Right ventricle myocardium superior (tissue), 1 donor: ENCODE data around the gene FUT8. TPM values are rescaled to one million over a fixed set of nuclear protein-coding genes. Genes with fewer than 3 reads are reported as not detected.

Source experiments
- ATAC-seq: fragments of 200-7000 bp; cut with Tn5 transposase; one replicate; pipeline ENCODE4 v1.9.1; 2020; ENCODE audit warnings: mild to moderate bottlenecking; ENCODE audit not compliant: poor library complexity
- DNase-seq: peaks from one replicate; pipeline ENCODE4 v3.0.0-alpha.2; 2020
- intact Hi-C: fragments of 100-400 bp; cut with DNase I; formaldehyde crosslinking; loops from one replicate; pipeline ENCODE4 v1.11.2; 2022
- total RNA-seq: library from RNA; stranded (reverse); fragmentation: NEBNext Ultra II Directional; extraction: Animal tissue kit (Norgen Biotek cat#: 25700); gene quantifications from one replicate; pipeline ENCODE4 v1.2.1, GENCODE V29; 2021
- donor health status: DM: no; HTN: yes; CAD: no; lungs with severe emphysema.

Gene FUT8
- total RNA-seq, 1 donor from 2014 or later: 9.9 TPM

DNA sequence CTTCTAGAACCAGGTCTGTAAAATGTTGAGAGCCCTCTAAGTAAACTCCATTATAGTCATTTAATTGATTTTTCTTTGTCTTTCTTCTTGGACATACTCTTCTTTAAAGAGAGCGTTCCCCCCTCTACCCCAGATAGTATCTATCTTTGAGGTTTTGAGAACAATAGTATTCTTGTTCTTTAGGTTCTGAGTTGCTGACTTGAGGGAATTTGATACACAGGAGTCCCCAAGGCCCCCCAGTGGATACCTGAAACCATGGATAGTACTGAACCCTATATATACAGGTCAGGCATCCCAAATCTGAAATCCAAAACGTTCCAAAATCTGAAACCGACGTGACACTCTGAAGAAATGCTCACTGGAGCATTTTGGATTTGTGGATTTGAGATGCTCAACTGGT is 65.5 kb downstream of the FUT8 start:
- intact Hi-C loops: no loop called here
- DNase-seq (no peak), ATAC-seq (no peak)

DNA sequence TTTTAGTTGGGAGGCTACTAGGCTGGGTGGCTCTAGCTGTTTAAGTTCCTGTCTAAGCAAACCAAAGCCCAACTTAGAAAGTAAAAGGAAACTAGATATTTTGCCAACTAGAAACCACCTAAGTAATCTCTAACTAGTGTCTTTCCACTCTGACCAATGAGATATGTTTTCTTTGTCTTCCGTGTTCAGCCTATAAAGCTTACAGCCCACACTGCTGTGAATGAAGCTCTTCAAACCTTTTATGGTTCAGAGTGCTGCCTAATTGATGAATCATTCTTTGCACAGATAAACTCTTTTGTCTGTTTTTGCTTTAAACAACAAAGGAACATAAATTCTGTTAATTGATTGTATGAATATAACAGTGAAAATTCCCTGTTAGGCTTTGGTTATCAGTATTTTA is 66.1 kb downstream of the FUT8 start:
- no peak for DNase-seq
- intact Hi-C loops: no loop called here
- ATAC-seq: no peak

DNA sequence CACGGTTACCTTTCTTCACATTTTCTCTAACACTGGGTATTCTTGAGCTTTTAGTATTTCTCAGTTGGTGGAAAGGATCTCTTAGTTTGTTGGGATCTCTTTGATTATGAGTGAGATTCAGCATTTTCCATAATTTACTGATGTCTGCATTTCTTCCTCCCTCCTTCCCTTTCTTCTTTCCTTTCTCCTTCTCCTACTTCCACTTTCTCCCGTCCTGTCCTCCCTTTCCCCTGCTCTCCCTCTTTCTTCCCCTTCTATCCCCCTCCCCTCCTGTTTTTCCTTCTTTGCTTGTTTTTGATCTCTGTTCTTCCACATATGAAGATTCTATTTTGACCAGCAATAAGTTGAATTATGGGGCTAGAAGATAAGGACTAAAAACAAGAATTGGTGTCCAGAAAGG is 66.9 kb downstream of the FUT8 start:
- intact Hi-C loops: no loop called here
- no peak for ATAC-seq

DNA sequence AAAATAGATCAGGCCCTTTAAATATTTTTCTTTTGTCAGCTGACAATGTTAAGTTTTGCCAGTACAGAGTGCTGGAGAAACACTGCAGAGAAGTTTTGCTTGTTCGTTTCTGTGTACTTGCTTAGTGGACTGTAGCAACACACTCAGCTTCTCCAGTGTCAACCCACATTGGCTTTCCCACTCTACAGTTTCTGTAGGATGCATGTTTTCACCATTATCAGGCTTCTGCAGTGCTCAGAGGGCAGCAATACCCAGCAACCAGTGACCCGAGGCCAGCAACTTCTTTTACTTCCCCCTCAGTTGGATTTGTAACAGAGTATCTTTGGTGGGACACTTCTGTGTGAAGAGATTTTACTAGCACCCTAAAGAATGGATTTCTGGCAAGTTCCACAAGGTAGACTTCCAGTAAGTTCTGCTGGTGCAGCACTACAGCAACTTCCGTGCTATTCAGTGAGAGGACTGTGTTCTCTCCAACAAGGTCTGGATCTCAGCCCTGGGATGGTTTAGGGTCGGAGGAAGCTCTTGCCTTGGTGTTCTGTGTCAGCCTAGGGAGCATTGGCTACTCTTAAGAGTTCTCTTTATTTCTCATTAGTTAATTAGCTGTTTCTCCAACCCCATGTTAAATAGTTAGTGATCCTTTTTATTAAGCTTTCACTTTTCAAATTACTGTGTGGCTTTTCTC is 70.4 kb downstream of the FUT8 start:
- ATAC-seq: no peak
- DNase-seq: no peak
- intact Hi-C loops: no loop called here

More for the DNA sequence above, 66.9 kb downstream of the FUT8 start:
- no peak for DNase-seq

DNA sequence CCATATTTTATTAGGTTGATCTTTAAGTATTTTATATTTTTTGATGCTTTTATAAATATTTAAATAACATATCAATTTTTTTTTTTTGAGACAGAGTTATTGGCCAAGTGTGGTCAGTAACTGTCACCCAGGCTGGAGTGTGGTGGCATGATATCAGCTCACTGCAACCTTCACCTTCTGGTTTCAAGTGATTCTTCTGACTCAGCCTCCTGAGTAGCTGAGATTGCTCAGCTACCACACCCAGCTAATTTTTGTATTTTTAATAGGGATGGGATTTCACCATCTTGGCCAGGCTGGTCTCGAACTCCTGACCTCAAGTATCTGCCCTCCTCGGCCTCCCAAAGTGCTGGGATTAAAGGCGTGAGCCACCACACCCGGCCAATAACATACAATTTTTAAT is 71.1 kb downstream of the FUT8 start:
- no peak for ATAC-seq

DNA sequence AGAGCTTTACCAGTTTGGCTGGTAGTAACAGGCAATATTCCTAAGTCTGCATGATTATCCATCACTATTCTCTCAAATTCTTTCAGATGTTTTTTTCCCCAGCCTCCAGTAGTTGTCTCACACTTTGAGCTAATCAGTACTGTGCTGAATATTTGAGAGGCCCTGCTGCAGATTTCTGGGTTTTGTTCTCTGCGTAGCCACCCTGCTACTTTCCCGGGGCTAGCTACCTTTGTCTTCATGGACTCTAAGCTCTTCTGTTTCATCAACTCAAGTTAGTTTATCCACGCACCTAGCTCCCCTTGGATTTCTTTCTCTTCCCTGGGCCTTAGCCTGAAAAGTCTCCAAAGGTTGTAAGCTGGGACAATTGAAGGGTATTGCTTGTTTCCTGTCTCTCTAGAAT is 73.0 kb downstream of the FUT8 start:
- intact Hi-C loops: no loop called here
- ATAC-seq (no peak), DNase-seq (no peak)

More for the DNA sequence above, 71.1 kb downstream of the FUT8 start:
- intact Hi-C loops: no loop called here
- DNase-seq: no peak

DNA sequence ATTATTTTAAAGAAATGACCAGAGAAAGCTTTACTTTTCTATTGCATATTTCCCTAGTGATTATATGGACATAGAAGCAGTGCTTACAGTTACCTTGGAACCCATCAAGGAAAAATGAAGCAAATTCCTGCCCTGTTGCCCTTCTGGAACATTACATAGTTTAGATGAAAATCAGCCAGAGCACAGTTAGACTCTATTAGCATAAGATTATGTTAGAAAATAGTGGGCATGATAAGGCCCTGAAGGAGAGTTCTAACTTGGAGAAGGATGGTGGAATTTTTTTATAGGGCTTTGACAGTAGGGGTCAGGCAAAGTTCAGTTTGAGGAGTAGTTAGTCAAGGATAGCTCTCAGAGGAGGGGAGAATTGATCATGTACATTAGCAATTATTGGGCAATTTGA is 74.3 kb downstream of the FUT8 start:
- DNase-seq: no peak
- intact Hi-C loops: no loop called here
- no peak for ATAC-seq

DNA sequence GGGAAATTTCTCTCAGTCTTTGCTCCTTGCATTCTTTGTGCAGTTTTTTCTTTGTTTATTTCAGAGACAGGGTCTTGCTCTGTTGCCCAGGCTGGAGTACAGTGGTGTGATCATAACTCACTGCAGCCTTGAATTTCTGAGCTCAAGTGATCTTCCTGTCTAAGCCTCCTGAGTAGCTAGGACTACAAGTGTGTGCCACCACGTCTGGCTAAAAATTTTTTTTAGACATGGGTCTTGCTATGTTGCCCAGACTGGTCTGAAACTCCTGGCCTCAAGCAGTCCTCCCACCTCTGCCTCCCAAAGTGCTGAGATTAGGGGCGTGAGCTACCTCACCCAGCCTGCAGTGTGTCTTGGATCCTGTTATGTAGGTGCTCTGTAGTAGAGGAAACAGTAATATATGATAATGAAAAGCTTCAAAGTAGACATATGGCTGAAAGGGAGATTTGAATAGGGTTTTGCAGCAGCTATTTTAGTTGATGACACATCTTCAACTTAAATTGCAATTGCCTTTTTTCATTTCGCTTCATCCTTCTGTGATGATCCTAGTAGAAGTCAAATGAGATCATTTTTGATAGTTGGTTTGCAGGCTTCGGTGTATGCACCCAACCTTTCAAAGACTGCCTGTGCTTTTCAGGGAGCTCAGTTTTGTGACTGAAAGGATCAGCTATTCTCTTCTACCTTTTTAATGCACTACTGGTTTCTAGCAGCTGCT is 75.4 kb downstream of the FUT8 start:
- intact Hi-C loops: no loop called here
- DNase-seq (no peak), ATAC-seq (no peak)

DNA sequence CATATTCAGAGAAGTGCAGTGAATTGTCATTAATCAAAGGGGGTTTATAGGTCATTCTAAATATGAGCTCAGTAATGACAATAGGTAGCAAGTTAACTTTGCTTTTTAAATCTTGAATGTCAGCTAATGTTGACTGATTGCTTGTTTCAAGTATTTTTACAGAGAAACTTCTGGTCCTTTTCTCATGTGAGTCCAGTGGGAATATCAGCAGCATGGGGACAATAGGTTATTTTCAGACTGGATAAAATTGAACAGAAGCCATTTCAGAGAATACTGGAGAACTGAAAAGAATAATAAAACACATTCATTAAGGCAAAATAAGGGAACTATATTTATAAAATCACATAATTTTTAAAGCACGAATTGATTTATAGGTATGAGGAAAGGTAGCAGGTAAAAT is 78.7 kb downstream of the FUT8 start:
- ATAC-seq (no peak), DNase-seq (no peak)
- intact Hi-C loops: no loop called here

DNA sequence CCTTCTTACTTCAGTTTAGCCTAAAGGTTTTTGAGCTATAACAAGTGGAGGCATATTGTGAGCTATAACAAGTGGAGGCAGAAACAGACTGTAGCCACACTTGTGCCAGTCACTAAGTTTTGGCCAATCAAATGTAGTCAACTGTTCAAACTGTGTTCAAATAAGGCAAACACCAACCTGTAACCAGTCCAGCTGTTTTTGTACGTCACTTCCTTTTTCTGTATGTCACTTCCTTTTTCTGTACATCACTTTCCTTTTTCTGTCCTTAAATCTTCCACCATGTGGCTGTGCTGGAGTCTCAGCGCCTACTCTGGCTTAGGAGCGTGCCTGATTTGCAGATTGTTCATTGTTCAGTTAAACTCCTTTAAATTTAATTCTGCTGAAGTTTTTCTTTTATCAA is 79.7 kb downstream of the FUT8 start:
- ATAC-seq (no peak), DNase-seq (no peak)
- intact Hi-C loops: no loop called here

DNA sequence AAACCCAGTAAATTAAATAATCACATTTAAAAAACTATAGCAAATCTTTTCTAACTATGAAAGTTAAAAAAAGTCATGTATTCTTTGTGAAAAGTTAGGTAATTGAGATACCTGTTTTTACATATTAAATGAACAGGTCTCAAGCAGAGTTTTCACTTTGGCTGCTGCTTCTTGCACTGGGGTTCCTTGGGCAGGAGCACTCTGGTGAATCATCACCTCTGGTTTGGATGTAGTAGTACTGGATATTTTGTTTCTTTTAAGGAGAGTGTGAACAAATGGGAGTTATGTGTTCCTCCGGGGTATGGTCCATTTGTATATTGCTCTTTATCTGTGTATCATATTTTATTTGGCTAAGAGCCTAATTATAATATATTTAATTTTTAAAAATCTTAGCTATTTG is 82.7 kb downstream of the FUT8 start:
- intact Hi-C loops: no loop called here
- ATAC-seq (no peak), DNase-seq (no peak)

DNA sequence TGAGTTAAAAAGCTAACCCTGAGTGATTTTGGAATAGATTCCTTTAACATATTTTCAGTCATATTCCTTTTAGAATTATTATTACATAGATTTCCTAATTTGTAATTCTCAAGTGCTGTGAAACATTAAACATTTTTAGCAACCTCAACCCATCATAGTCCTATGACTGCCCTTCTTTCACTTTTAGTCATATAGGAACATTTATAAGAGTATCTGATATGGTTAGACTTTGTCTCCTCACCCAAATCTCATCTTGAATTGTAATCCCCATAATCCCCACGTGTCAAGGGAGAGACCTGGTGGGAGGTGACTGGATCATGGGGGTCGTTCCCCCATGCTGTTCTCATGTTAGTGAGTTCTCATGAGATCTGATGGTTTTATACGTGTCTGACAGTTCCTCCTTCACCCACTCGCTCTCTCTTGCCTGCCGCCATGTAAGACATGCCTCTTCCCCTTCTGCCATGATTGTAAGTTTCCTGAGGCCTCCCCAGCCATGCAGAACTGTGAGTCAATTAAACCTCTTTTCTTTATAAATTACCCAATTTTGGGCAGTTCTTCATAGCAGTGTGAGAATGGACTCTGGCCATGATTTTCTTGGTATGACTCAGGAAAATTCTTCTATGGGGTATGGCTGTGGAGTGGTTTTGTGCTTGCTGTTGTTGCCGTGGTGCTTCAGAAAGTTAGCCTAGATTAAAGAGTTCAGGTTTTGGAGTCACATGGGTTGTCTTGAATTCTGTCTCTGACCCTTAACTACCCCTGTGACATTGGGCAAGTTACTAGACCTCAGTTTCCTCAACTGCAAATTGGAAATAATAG is 83.9 kb downstream of the FUT8 start:
- intact Hi-C loops: no loop called here
- DNase-seq (no peak), ATAC-seq (no peak)

DNA sequence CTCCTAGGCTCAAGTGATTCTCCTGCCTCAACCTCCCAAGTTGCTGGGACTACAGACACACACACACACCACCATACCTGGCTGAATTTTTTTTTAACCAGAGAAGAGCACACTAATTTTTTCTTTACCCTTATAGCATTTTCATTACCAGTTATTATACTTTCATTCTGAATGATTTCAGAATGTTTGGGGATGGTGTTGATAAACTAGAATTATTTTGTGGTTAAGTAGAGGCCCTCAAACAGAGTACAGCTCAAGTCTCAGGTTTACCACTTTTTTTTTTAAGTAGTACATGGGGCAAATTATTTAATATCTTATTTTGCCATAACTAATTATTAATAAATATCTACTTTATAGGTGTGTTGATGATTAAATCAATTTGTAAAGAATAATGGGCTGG is 86.6 kb downstream of the FUT8 start:
- intact Hi-C loops: no loop called here
- no peak for DNase-seq
- no peak for ATAC-seq

DNA sequence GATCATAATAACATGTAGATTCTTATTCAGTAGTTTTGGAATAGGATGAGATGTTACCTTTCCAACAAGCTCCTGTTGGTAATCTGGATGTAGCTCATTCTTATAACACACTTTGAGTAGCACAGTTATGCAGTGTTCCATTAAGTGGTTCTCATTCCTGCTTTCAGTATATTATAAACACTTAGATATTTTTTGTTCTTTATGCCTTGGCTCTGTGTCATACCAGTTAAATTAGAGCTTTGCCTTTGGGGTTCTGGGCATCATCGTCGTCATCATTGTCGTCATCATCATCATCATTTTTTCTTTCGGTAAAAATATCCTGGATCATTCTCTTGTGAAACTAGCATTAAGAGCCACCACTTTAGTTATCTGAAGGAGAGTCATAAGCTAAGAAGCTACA is 87.5 kb downstream of the FUT8 start:
- DNase-seq: no peak
- intact Hi-C loops: no loop called here
- no peak for ATAC-seq

DNA sequence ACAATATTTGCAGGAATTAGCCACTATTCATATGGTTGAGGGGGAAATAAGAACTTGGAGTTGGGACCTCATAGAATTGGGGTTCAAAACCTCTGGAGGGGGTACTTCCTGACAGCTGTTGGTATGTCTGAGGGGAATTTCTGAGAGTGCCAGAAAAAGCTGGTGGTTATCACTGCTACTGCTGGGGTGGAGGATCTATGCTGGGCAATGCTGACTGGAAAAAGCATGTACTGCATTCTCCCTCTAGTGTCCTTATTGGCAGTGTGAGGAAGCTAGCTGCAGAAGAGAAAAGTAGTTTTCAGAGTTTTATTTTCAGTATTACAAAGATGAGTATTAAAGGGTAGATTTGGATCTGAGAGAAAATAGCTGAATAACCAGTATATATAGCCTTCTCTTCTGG is 88.8 kb downstream of the FUT8 start:
- ATAC-seq (no peak), DNase-seq (no peak)
- intact Hi-C loops: no loop called here

DNA sequence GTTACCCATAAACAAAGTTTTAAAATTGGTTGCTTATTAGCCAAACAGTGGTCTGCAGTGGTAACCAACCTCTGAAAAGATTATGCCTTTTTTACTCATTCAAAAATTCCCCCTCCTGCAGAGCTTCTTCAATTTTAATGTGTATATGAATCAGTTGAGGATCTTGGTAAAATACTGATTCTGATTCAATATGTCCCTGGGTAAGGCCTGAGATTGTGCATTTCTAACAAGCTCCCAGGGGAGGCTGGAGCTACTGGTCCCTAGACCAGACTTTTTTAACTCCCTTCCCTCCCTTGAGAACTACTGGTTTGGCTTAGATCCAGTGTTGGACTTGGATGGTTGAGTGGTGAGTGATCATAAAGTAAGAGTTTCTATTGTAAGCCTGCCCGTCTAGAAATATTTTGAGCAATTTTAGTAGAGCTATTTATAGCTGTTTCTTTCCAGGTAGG is 90.2 kb downstream of the FUT8 start:
- DNase-seq (no peak), ATAC-seq (no peak)
- intact Hi-C loops: no loop called here

DNA sequence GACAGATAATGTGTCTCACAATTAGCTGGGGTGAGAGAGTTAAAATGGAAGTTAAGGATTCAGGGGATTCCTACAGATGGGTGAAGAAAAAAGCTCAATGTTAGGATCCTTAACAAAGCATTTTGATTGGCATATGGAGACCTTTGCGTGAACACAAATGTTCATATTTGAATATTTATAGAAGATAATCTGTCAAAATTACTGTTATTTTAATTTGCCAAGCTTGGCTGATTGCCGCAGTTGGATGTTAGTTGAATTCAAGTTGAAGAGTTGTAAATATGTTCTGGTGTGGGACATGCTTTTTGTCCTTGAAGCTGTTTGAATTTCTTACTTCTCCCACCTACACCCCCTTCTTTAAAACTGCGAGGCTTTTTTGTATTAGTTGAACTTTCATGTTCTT is 91.2 kb downstream of the FUT8 start:
- intact Hi-C loops: no loop called here
- DNase-seq (no peak), ATAC-seq (no peak)

DNA sequence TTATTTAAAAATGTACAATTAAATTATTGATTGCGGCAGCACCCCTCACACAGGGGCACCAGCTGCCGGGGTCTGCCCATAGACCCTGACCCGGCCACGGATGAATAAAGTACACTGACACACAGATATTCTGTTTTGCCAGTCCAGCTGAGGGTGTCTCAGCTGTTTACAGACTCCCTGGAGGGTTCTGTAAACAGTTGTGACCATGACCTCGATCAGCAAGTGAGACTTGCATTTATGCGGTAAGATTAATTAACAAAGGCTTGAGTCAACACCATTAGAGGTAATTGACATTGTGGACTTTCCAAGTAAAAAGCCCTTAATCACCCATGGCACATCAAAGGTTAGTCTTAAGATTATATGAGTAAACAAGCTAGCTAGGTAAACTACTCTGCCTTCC is 94.3 kb downstream of the FUT8 start:
- DNase-seq: no peak
- no peak for ATAC-seq
- intact Hi-C loops: no loop called here

DNA sequence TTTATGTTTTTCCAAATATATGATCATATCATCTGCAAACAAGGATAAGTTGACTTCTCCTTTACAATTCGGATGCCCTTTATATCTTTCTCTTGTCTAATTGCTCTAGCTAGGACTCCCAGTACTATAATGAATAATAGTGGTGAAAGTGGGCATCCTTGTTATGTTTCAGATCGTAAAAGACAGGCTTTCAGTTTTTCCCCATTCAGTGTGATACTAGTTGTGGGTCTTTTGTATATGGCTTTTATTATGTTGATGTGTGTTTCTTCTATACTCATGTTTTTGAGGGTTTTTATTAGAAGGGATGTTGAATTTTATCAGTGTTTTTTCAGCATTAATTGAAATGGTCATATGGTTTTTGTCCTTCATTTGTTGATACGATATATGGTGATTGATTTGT is 97.3 kb downstream of the FUT8 start:
- intact Hi-C loops: no loop called here
- DNase-seq: no peak
- no peak for ATAC-seq

DNA sequence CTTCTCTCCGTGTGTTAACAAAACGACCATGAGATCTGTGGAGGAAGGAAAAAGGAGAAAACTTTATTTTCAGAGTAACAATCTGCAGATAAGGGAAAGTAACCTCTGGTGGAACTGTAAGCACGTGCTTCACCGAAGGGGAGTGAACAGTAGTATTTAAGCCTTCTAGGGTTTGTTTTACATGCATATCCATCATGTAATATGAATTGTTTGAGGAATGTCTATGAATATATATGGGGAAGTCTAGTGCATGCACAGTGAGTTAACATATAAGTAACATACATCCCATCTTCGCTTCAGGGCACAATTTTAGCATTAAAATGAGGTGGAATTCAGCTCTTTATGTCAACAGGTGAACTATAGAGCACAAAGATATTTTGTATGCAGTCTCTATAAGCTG is 101.1 kb downstream of the FUT8 start:
- DNase-seq: no peak
- intact Hi-C loops: no loop called here
- ATAC-seq: no peak
